NT2/D1 (cell line): Measurements from ENCODE around the gene EXOC5.

Source experiments
- SUZ12 ChIP-seq: IDR thresholded peaks from 2 replicates; pipeline ENCODE4 v1.6.1; 2011; ENCODE audit not compliant: insufficient read length, insufficient read depth; ENCODE audit errors: extremely low read depth
- YY1 ChIP-seq: IDR thresholded peaks from 2 replicates; pipeline ENCODE4 v1.6.1; 2011; ENCODE audit not compliant: insufficient read length, insufficient read depth

GRCh38 chr14:57168138-57168679, 100.5 kb downstream of the EXOC5 start:
- TF ChIP-seq SUZ12, result no peak
- TF ChIP-seq YY1, result no peak
